Measurements from ENCODE around the gene RNASEH2C. TPM values are rescaled to one million over a fixed set of nuclear protein-coding genes. Genes with fewer than 3 reads are reported as not detected.
"Not testable (repeated sequence)": the region's sequence is repeated elsewhere in the genome, so short reads cannot be mapped to it uniquely, and the experiment has no call there.

The RNASEH2C gene
- total RNA-seq, 1 donor = 41.5 TPM

GRCh38 chr11:65692367-65692766 lies 28.2 kb downstream of the RNASEH2C start:
- no peak for DNase-seq (ENCODE audit: low read depth)
- TF ChIP-seq CTCF (IDR thresholded peaks at IDR 0.05; ENCODE audit: insufficient read depth, low read depth, low read length) = no peak
- H3K4me3 ChIP-seq (ENCODE audit: low read depth, low read length) = no peak overlapping the region

GRCh38 chr11:65691847-65692246 lies 28.8 kb downstream of the RNASEH2C start:
- not testable (repeated sequence) for H3K4me3 ChIP-seq (ENCODE audit: low read depth, low read length); DNase-seq (ENCODE audit: low read depth)

GRCh38 chr11:65685981-65686380 lies 34.6 kb downstream of the RNASEH2C start:
- TF ChIP-seq CTCF (IDR thresholded peaks at IDR 0.05; ENCODE audit: insufficient read depth, low read depth, low read length) = no peak
- DNase-seq (ENCODE audit: low read depth) = peak; percentile 11
- H3K4me3 ChIP-seq (ENCODE audit: low read depth, low read length) = no peak overlapping the region

- not testable (repeated sequence) for DNase-seq (ENCODE audit: low read depth); H3K4me3 ChIP-seq (ENCODE audit: low read depth, low read length)
Measured at GRCh38 chr11:65683480-65683879, 37.1 kb downstream of the RNASEH2C start.

GRCh38 chr11:65680192-65680743 lies 40.3 kb downstream of the RNASEH2C start:
- TF ChIP-seq CTCF (IDR thresholded peaks at IDR 0.05; ENCODE audit: insufficient read depth, low read depth, low read length) = no peak
- no peak overlapping the region for H3K4me3 ChIP-seq (ENCODE audit: low read depth, low read length)
- DNase-seq (ENCODE audit: low read depth) = no peak

GRCh38 chr11:65672982-65673381 lies 47.6 kb downstream of the RNASEH2C start:
- DNase-seq (ENCODE audit: low read depth) = no peak
- TF ChIP-seq CTCF (IDR thresholded peaks at IDR 0.05; ENCODE audit: insufficient read depth, low read depth, low read length) = no peak
- no peak overlapping the region for H3K4me3 ChIP-seq (ENCODE audit: low read depth, low read length)

- no peak for TF ChIP-seq CTCF (IDR thresholded peaks at IDR 0.05; ENCODE audit: insufficient read depth, low read depth, low read length)
- no peak for DNase-seq (ENCODE audit: low read depth)
- H3K4me3 ChIP-seq (ENCODE audit: low read depth, low read length) = no peak overlapping the region
Measured at GRCh38 chr11:65672180-65672860, 48.3 kb downstream of the RNASEH2C start.

Small RNAs within 50 kb of the gene (small RNA-seq; reads per million reads assigned to genes)
- gene RN7SL309P = not detected

Other genes with a start within 250 kb of the RNASEH2C start
- 12,351 and 16,563 TPM in 2 replicates for gene MALAT1, start 221.8 kb downstream of the RNASEH2C start, total RNA-seq
- gene SCYL1, start 195.7 kb downstream of the RNASEH2C start, total RNA-seq = 125 and 135 TPM in 2 replicates
- gene LTBP3, start 162.4 kb downstream of the RNASEH2C start, total RNA-seq = 23.7 and 24.2 TPM in 2 replicates
- 31.1 and 49.6 TPM in 2 replicates for gene ZNRD2, start 150.3 kb downstream of the RNASEH2C start, total RNA-seq
- 19.0 and 27.4 TPM in 2 replicates for gene FAM89B, start 148.3 kb downstream of the RNASEH2C start, total RNA-seq
- gene EHBP1L1, start 144.7 kb downstream of the RNASEH2C start, total RNA-seq = 33.7 and 47.7 TPM in 2 replicates
- under 0.01 TPM in 1 of 2 replicates, not detected in the other for gene KCNK7, start 125.0 kb downstream of the RNASEH2C start, total RNA-seq
- gene MAP3K11, start 106.6 kb downstream of the RNASEH2C start, total RNA-seq = 28.9 and 29.3 TPM in 2 replicates
- gene PCNX3, start 105.0 kb downstream of the RNASEH2C start, total RNA-seq = 32.4 and 33.5 TPM in 2 replicates
- 34.5 and 34.8 TPM in 2 replicates for gene SIPA1, start 82.7 kb downstream of the RNASEH2C start, total RNA-seq
- gene RELA, start 57.9 kb downstream of the RNASEH2C start, total RNA-seq = 22.2 and 24.2 TPM in 2 replicates
- gene KAT5, start 8.5 kb downstream of the RNASEH2C start, total RNA-seq = 33.2 and 42.2 TPM in 2 replicates
- 13.8 and 16.4 TPM in 2 replicates for gene AP5B1, start 60.2 kb upstream of the RNASEH2C start, total RNA-seq
- not detected in 2 replicates for gene OVOL1, start 66.3 kb upstream of the RNASEH2C start, total RNA-seq
- gene SNX32, start 113.2 kb upstream of the RNASEH2C start, total RNA-seq = under 0.01 TPM in 1 of 2 replicates, not detected in the other
- gene CFL1, start 137.4 kb upstream of the RNASEH2C start, total RNA-seq = 1,115 and 1,444 TPM in 2 replicates
- gene MUS81, start 139.6 kb upstream of the RNASEH2C start, total RNA-seq = 71.2 and 75.7 TPM in 2 replicates
- 77.7 and 79.6 TPM in 2 replicates for gene EFEMP2, start 152.0 kb upstream of the RNASEH2C start, total RNA-seq
- 0.43 TPM in 1 of 2 replicates, not detected in the other for gene CTSW, start 159.0 kb upstream of the RNASEH2C start, total RNA-seq
- 144 and 158 TPM in 2 replicates for gene FIBP, start 167.7 kb upstream of the RNASEH2C start, total RNA-seq
- 37.1 and 49.0 TPM in 2 replicates for gene CCDC85B, start 169.9 kb upstream of the RNASEH2C start, total RNA-seq
- gene FOSL1, start 179.6 kb upstream of the RNASEH2C start, total RNA-seq = 18.0 and 41.0 TPM in 2 replicates
- 25.8 and 31.5 TPM in 2 replicates for gene C11orf68, start 198.3 kb upstream of the RNASEH2C start, total RNA-seq
- gene DRAP1, start 198.6 kb upstream of the RNASEH2C start, total RNA-seq = 216 and 218 TPM in 2 replicates
- gene TSGA10IP, start 224.7 kb upstream of the RNASEH2C start, total RNA-seq = not detected in 2 replicates
- 25.5 and 26.7 TPM in 2 replicates for gene SART1, start 240.9 kb upstream of the RNASEH2C start, total RNA-seq